C4-2B (cell line): ENCODE measurements around the gene COL23A1.

Experiments used
- CTCF ChIP-seq: fragments of 450-650 bp; conservative IDR thresholded peaks from 2 replicates; pipeline ENCODE4 v1.5.1; 2017; ENCODE audit warnings: mild to moderate bottlenecking
- ZFX ChIP-seq: fragments of 450-650 bp; IDR thresholded peaks from 2 replicates; pipeline ENCODE4 v1.6.1; 2017

- no peak for TF ChIP-seq CTCF
- no peak for TF ChIP-seq ZFX
Observed at GRCh38 chr5:178213748-178214151, 376.4 kb downstream of the COL23A1 start.
